Heart left ventricle (tissue), 16 donors: Measurements from ENCODE around the gene NKD1. TPM values are rescaled to one million over a fixed set of nuclear protein-coding genes. Genes with fewer than 3 reads are reported as not detected.

Experiments
- ATAC-seq, 4 donors: fragments of 200-7000 bp; cut with Tn5 transposase; one replicate each; pipeline ENCODE4 v1.9.1; 2020 to 2022; ENCODE audit warnings: moderate library complexity in 4 of 4, mild to moderate bottlenecking in 3 of 4, moderate number of reproducible peaks in 1 of 4
- DNase-seq, 5 donors: peaks; one replicate each; pipeline ENCODE4 v3.0.0-alpha.2; 2020
- H3K27ac ChIP-seq, 12 donors: fragments of 200-600 bp; sonication (generic) in 4 of 12; one replicate each; pipeline versions ENCODE4 v1.5.0 to v1.8.0; 2016 to 2022; ENCODE audit warnings: mild to moderate bottlenecking in 2 of 12
- H3K27me3 ChIP-seq, 9 donors: fragments of 200-600 bp; sonication (generic) in 2 of 9; one replicate each; pipeline versions ENCODE4 v1.5.1 to v1.8.0; 2016 to 2022; ENCODE audit warnings: mild to moderate bottlenecking in 3 of 9
- H3K36me3 ChIP-seq, 9 donors: fragments of 200-600 bp; sonication (generic) in 2 of 9; one replicate each; pipeline versions ENCODE4 v1.5.0 to v1.8.0; 2018 to 2022; ENCODE audit warnings: mild to moderate bottlenecking in 2 of 9
- H3K4me1 ChIP-seq, 12 donors: fragments of 200-600 bp; sonication (generic) in 4 of 12; one replicate each; pipeline versions ENCODE4 v1.5.0 to v1.8.0; 2016 to 2022; ENCODE audit warnings: mild to moderate bottlenecking in 3 of 12
- H3K4me3 ChIP-seq, 12 donors: fragments of 200-600 bp; sonication (generic) in 4 of 12; one replicate each; pipeline versions ENCODE4 v1.5.0 to v1.8.0; 2017 to 2022; ENCODE audit warnings: mild to moderate bottlenecking in 9 of 12, moderate library complexity in 4 of 12
- H3K9me3 ChIP-seq, 12 donors: fragments of 200-600 bp; sonication (generic) in 4 of 12; one replicate each; pipeline versions ENCODE4 v1.5.0 to v1.8.0; 2016 to 2022; ENCODE audit warnings: mild to moderate bottlenecking in 1 of 12
- CTCF ChIP-seq, 12 donors: fragments of 200-600 bp; sonication (generic) in 4 of 12; IDR thresholded peaks; one replicate each; pipeline versions ENCODE4 v1.5.0 to v1.8.0; 2018 to 2022; ENCODE audit warnings: antibody characterized with exemption in 12 of 12, mild to moderate bottlenecking in 5 of 12
- POLR2A ChIP-seq, 2 donors: fragments of 450-650 bp; IDR thresholded peaks; one replicate each; pipeline ENCODE4 v1.6.1; 2017; ENCODE audit warnings: antibody characterized with exemption in 2 of 2, mild to moderate bottlenecking in 2 of 2, moderate library complexity in 2 of 2
- WGBS, 4 donors: extraction: QIAGEN DNeasy Blood & Tissue Kit in 2 of 4; methylation state at CpG; one replicate each; pipeline versions ENCODE4 v1.1.5 to v1.1.7; 2013 to 2018; 5-methylcytosine and 5-hydroxymethylcytosine counted together
- intact Hi-C, 10 donors: fragments of 100-400 bp; cut with DNase I; formaldehyde crosslinking; loops; one replicate each; pipeline versions ENCODE4 v1.11.1 to v1.14.2; 2022
- polyA plus RNA-seq, 2 donors: library from polyadenylated mRNA; stranded (reverse); fragments of 200-250 nt; gene quantifications; one replicate each; pipeline ENCODE4 v1.2.3, GENCODE V29; 2013
- total RNA-seq, 9 donors: library from RNA; depleted of rRNA in 2 of 9; stranded (reverse); fragments of >200 nt in 2 of 9; fragmentation: NEBNext Ultra II Directional in 3 of 9; extraction: Animal tissue kit (Norgen Biotek cat#: 25700) in 3 of 9; gene quantifications; one replicate each; pipeline versions ENCODE4 v1.1.0 to v1.2.4, GENCODE V29; 2016 to 2023
- donor health status: ischemic (EF 13 %, LVEDD 7.1; RV severe dilation, severe dysfunction).
- donor health status: healthy with polysubstance abuse.
- donor health status: DM: no; HTN: yes; CAD: no.
- donor health status: DM: no; HTN: no; CAD: no.
- donor health status: ischemic (EF 25% LVEDD 6.9; RV normal size, moderate dysfunction).
- donor health status: ischemic (EF 25% LVEDD 5.7; RV mildly dilated, moderate dysfunction).
- donor health status: healthy.
- donor health status: DM: yes; HTN: yes; CAD: no.
- donor health status: ischemic (EF 35%, LVEDD 5.7; RV mildly dilated, moderate dysfunction).
- donor health status: nonischemic (EF 11% LVEDD 7.7; RV severe dilation, severe dysfunction).
- donor health status: DM: yes; HTN: yes; CAD: no.
- donor health status: PGD.
- donor health status: ischemic (EF 29% LVEDD 5.4; RV normal size, mild dysfunction).
- donor health status: nonischemic (EF 23%, LVEDD 6.1; RV moderate dilation, normal function).

The NKD1 gene
- total and polyA plus RNA-seq, 11 donors = 0.05 to 1.0 (median 0.26) TPM

DNA sequence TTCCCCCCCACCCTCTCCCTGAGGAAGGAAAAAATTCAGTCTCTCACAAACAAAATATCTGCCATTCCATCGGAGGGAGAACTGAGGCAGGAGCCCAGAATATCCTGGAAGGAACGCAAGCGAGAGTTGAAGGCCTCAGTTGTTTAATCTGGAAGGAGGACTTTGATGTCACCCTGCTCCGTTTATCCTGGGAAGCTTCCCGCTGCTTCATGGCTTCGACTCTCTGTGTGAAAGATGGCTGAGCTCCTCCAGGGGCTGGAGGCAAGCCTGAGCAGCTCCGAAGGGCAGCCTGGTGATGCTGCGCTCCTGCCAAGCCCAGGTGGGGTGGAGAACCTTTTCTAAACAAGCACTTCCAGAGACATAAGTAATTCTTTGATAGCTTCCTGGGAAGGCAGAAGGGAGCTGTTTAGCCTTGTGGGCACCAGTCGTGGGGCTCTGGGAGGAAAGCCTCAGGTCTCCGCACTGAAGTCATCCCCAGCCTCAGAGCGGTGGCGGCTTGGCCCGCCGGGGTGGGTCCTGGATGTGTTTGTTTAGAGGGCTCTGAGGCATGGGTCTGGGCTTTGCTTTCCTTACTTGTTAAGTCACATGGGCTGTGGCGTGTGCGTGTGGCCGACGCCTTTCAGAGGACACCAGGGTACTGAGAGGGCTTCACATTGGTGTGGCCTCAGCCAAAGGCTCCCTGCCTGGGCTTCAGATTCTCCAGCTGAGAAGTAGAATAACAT, 7.9 kb downstream of the NKD1 start:
- DNase-seq (no peak), ATAC-seq (no peak)
- no peak overlapping the region for H3K27ac ChIP-seq
- WGBS, 4 donors = 84 to 89% (median 84%) methylated on average over 17 to 18 of the region's 18 CpGs
- H3K4me1 ChIP-seq = no peaks in the 10 kb centered on the region
- TF ChIP-seq CTCF (IDR thresholded peaks at IDR 0.05) (no peak), POLR2A (IDR thresholded peaks at IDR 0.05) (no peak)
- no peaks in the 10 kb centered on the region for H3K27me3 ChIP-seq
- H3K4me3 ChIP-seq = no peak overlapping the region
- no peaks in the 10 kb centered on the region for H3K36me3 ChIP-seq
- H3K9me3 ChIP-seq = peaks cover 0 to 5% (median 0%) of the 10 kb centered on the region in 12 donors
- intact Hi-C loops = loop anchor here in 1 of 10 donors (10.0 kb wide), 1 partner anchor 171 kb away; no protein-coding TSS in a partner anchor

DNA sequence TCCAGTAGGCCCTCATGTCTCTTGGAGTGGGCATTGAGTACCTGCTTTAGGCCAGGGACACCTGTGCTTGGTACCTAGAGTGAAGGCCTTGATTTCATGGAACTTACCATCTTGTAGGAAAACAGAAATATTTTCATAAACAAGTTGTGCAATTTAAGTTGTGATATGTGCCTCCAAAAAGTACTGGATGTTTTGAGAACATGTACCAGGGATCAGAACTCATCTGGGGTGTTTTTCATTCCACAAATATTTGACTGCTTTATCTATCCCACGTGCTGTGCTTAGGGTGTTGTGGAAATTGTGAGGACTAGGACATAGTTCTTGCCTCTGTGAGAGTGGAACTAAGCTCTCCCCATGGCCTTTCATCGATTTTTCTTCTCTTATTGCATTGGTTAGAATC, 8.8 kb downstream of the NKD1 start:
- H3K27ac ChIP-seq = no peak overlapping the region
- 61 to 70% (median 63%) methylated on average over 2 of the region's 2 CpGs for WGBS, 4 donors
- DNase-seq (no peak), ATAC-seq (no peak)
- H3K9me3 ChIP-seq = peaks cover 0 to 12% (median 0%) of the 10 kb centered on the region in 12 donors
- intact Hi-C loops = loop anchor here in 1 of 10 donors (10.0 kb wide), 1 partner anchor 172 kb away; no protein-coding TSS in a partner anchor
- H3K4me3 ChIP-seq = no peak overlapping the region
- TF ChIP-seq CTCF (IDR thresholded peaks at IDR 0.05) = no peak
- no peak for TF ChIP-seq POLR2A (IDR thresholded peaks at IDR 0.05)
- H3K27me3 ChIP-seq = no peaks in the 10 kb centered on the region
- no peaks in the 10 kb centered on the region for H3K36me3 ChIP-seq
- no peaks in the 10 kb centered on the region for H3K4me1 ChIP-seq

- no peak for TF ChIP-seq POLR2A (IDR thresholded peaks at IDR 0.05)
- TF ChIP-seq CTCF (IDR thresholded peaks at IDR 0.05) = no peak
- Histone ChIP-seq H3K4me1 (no peaks in the 10 kb centered on the region), H3K27ac (no peak overlapping the region), H3K36me3 (no peaks in the 10 kb centered on the region), H3K9me3 (peaks cover 0 to 12% (median 0%) of the 10 kb centered on the region in 12 donors), H3K27me3 (no peaks in the 10 kb centered on the region), H3K4me3 (no peak overlapping the region)
- intact Hi-C loops = loop anchor here in 1 of 10 donors (10.0 kb wide), 1 partner anchor 174 kb away; no protein-coding TSS in a partner anchor
- ATAC-seq (no peak), DNase-seq (no peak)
- 73 to 83% (median 79%) methylated on average over 1 of the region's 1 CpG for WGBS, 4 donors
These were observed 10.7 kb downstream of the NKD1 start for GRCh38 chr16:50558913-50559312.

DNA sequence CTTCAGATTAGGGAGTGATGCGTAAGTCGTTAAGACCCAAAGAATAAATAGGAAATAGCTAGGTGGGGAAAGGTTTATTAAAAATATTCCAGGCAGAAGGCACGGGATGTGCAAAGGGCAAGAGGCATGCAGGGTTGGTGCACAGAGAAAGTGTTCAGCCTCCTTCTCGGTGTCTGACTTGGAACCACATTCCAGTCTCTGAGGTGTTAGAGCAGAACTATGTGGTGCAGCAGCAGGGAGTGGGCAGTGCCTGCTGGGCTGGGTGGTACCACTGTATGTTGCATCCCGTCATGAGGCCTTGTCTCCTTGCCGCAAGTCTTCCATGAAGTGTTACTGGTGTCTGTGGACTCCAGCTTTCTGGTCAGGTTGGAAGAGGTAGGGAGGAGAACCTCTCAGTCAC, 11.1 kb downstream of the NKD1 start:
- DNase-seq (no peak), ATAC-seq (no peak)
- Histone ChIP-seq H3K27ac (no peak overlapping the region), H3K27me3 (no peaks in the 10 kb centered on the region), H3K4me1 (no peaks in the 10 kb centered on the region), H3K4me3 (no peak overlapping the region), H3K36me3 (no peaks in the 10 kb centered on the region), H3K9me3 (peaks cover 0 to 12% (median 0%) of the 10 kb centered on the region in 12 donors)
- TF ChIP-seq POLR2A (IDR thresholded peaks at IDR 0.05) (no peak), CTCF (IDR thresholded peaks at IDR 0.05) (no peak)
- intact Hi-C loops = loop anchor here in 1 of 10 donors (10.0 kb wide), 1 partner anchor 175 kb away; no protein-coding TSS in a partner anchor
- WGBS, 4 donors = 88 to 95% (median 91%) methylated on average over 6 of the region's 6 CpGs
